HG02870 (cell line): Measurements from ENCODE around the gene CENATAC.
"Not testable (repeated sequence)": the region's sequence is repeated elsewhere in the genome, so short reads cannot be mapped to it uniquely, and the experiment has no call there.

Source experiments
- ATAC-seq: cut with Tn5 transposase; IDR thresholded peaks from one replicate; pipeline ENCODE4 v1.9.1; 2021; ENCODE audit warnings: mild to moderate bottlenecking, moderate library complexity; ENCODE audit not compliant: unreplicated experiment

Gene CENATAC

DNA sequence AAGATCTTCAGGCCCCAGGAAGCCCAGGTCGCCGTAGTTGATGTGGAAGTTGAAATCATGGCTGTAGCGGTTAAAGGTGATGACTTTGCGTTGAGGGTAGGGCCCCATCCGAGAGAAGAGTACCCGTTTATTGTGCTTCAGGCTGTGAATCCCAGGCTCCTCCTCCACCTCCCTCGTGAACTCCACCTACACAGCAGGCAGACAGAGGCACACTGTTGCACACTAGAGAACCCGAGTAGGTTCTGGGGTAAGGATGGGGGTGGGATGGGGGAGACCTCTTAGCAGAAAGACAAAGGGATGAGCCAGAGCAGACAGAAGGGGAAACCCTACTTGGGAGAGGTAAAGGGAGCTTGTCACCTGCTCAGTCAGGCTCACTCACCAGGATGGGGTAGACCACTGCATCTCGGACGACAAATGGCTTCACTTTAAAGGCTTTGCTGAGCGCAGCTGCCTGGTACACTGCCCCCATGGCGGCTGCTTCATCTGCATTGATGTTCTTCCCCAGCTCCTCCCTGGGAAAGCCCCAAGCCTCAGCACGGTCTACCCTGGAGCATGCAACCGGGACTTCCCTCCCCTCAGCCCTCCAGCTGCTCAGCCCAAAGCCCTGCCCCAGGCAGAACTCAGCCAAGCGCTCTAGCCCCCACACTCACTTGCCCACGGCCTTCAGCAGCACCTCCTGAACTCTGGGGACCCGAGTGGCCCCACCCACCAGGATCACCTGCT is 53.7 kb downstream of the CENATAC start:
- ATAC-seq: peak; percentile 63

DNA sequence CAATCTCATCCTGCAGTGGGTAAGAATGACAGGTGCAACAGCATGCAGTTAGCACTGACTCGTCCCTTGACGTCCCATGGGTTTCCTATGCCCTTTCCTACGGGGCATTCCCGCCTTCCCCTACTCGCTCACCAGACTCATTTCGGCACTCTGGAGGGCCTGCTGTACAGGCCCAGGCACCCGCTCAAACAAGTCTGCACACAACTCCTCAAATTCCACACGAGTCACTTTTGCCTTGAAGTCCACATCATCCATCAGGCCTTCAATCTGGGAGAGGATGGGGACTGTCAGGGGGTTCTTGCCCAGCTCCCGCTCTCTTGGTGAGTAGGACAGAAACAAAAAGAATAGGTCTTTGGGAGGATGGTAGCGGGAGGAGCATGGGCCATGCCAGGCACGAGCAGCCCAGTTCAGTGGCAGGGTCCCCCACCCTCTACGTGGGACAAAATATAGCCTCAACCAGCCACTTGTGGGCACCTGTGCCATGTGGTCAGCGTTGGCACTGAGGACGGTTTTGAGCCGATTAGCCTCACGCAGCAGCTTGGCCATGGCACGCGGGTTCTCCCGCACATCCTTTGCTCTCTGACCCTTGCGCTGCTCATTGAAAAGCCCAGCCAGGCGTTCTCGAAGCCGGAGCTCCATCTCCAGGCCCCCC is 54.4 kb downstream of the CENATAC start:
- peak; percentile 17 for ATAC-seq

DNA sequence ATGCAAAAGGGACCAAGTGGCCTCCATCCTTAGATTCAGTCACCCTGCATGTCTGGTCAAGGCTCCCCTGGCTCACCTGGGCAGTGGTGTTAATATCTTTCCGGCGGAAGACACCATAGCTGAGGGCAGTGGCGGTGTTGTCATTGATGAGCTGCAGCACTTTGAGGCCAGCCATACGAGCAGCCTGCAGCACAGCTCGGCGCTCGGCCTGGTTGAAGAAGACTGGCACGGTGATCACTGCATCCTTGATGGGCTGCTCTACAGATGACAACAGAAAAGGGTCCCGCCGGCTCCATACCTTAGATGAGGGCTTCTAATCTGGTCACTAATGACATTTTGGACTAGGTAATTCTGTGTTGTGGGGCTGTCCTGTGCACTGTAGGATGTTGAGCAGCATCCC is 56.5 kb downstream of the CENATAC start:
- ATAC-seq: no peak

DNA sequence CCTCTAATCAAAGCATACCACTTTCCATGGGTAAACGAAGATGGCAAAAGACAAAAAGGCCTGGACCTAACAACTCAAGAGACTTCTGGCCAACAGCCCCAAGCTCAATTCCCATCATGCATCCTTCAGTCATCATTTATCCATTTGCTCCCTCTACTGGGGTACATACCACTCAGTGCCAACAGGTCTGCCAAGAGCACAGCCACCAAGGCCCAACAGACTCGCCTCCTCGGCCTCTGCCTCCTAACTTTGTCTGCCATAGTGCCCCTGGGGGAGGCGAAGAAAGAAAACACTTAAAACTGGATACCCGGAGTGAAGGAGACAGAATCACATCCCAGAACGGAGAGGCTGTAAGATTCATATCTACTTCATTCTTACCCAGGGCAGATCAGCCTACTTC is 58.0 kb downstream of the CENATAC start:
- no peak for ATAC-seq

GRCh38 chr11:119056421-119056999 is 58.6 kb downstream of the CENATAC start:
- no peak for ATAC-seq

- peak; percentile 89 for ATAC-seq
Observed at GRCh38 chr11:119057000-119057769, 59.2 kb downstream of the CENATAC start, which contains the start of gene HYOU1. HYOU1 (minus strand) TSS chr11:119057205; CDS start chr11:119056160, 1,045 bp downstream.

DNA sequence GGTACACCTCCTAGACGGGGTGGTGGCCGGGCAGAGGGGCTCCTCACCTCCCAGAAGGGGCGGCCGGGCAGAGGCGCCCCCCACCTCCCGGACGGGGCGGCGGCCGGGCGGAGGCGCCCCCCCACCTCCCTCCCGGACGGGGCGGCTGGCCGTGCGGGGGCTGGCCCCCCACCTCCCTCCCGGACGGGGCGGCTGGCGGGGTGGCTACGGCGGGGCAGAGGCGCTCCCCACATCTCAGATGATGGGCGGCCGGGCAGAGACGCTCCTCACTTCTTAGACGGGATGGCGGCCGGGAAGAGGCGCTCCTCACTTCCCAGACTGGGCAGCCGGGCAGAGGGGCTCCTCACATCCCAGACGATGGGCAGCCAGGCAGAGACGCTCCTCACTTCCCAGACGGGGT is 61.2 kb downstream of the CENATAC start:
- ATAC-seq: not testable (repeated sequence)

DNA sequence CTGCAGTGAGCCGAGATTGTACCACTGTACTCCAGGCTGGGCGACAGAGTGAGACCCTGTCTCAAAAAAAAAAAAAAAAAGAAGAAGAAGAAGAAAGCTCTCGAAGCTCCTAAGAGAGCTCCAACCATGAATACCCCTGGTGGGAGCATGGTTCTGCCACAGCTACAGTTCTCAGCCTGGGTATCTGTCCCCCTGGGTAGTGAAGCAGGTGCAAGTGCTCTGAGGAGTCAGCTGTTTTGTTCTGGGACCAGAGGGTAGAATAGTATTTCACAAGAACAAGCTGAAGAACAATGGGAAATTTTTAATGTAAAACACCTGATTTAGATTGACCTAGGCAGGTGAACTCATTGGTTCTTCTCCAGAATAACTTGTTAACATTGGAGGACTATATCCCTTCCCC is 63.3 kb downstream of the CENATAC start:
- ATAC-seq: no peak

GRCh38 chr11:119062779-119063178 is 64.8 kb downstream of the CENATAC start:
- ATAC-seq: no peak

DNA sequence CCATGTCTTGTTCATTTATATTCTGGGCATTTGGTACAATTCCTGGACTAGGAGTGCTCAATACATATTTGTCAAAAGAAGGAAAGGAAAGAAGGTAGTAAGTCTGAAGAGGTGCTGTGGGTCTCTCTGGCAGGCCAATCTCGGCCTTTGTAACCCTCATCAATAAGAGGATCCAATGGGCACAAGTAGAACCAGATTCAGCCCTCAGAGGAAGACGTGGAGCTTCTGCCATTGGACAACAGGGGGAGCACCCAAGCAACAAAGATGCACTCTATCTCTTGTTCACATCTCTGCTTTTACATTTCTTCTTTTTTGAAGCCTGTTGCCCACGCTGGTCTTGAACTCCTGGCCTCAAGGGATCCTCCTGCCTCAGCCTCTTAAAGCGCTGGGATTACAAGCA is 67.4 kb downstream of the CENATAC start:
- no peak for ATAC-seq
